K562 (cell line): ENCODE measurements around the gene KDM2B. TPM values are rescaled to one million over a fixed set of nuclear protein-coding genes. Genes with fewer than 3 reads are reported as not detected.

Experiments used
- BDP1 ChIP-seq: IDR thresholded peaks from 3 replicates; pipeline ENCODE4 v1.6.1; 2011; ENCODE audit not compliant: insufficient read length, insufficient read depth
- CREB1 ChIP-seq, 2 experiments: sonication (generic) in 1 of 2; formaldehyde crosslinking in 1 of 2; IDR thresholded peaks; 2 replicates each; pipeline versions ENCODE4 v1.6.1 to v1.8.0; 2012 to 2022; ENCODE audit warnings: inconsistent platforms in 1 of 2, mild to moderate bottlenecking in 1 of 2, missing genetic modification reagents in 1 of 2, moderate library complexity in 1 of 2
- CREBBP ChIP-seq: IDR thresholded peaks from one replicate; pipeline ENCODE4 v1.6.1; 2012; ENCODE audit warnings: low read depth, mild to moderate bottlenecking, control low read depth, inconsistent platforms, low read length
- FOXA1 ChIP-seq: fragments of 450-650 bp; IDR thresholded peaks from 2 replicates; pipeline ENCODE4 v1.6.1; 2016; ENCODE audit warnings: mild to moderate bottlenecking, borderline replicate concordance
- HNRNPLL ChIP-seq: fragments of 200-400 bp; formaldehyde crosslinking; IDR thresholded peaks from 2 replicates; pipeline ENCODE4 v1.6.1; 2017; ENCODE audit warnings: low read length, low read depth, mild to moderate bottlenecking; ENCODE audit not compliant: poor library complexity, severe bottlenecking
- MTA2 ChIP-seq: fragments of 450-650 bp; IDR thresholded peaks from 2 replicates; pipeline ENCODE4 v1.6.1; 2016; ENCODE audit warnings: low read depth
- MTF1 ChIP-seq: fragments of 250-450 bp; sonication (Bioruptor Pico); IDR thresholded peaks from 2 replicates; pipeline ENCODE4 v1.9.0; 2021; ENCODE audit warnings: moderate library complexity, mild to moderate bottlenecking, inconsistent platforms, borderline replicate concordance
- NCOA4 ChIP-seq: fragments of 450-650 bp; IDR thresholded peaks from 2 replicates; pipeline ENCODE4 v1.6.1; 2018; ENCODE audit warnings: mild to moderate bottlenecking; ENCODE audit not compliant: partially characterized antibody
- NR3C1 ChIP-seq: sonication (generic); formaldehyde crosslinking; IDR thresholded peaks from 2 replicates; pipeline ENCODE4 v1.8.1; 2022; ENCODE audit warnings: missing genetic modification reagents
- PKNOX1 ChIP-seq: fragments of 450-650 bp; IDR thresholded peaks from 2 replicates; pipeline ENCODE4 v1.6.1; 2016
- SNRNP70 ChIP-seq: fragments of 200-400 bp; formaldehyde crosslinking; optimal IDR thresholded peaks from 2 replicates; pipeline ENCODE3; 2017; ENCODE audit warnings: low read depth, low read length
- UBTF ChIP-seq, 2 experiments: IDR thresholded peaks; 2 replicates each; pipeline ENCODE4 v1.6.1; 2012; ENCODE audit warnings: improper control_type of control experiment in 2 of 2, low read depth in 2 of 2, low read length in 2 of 2, borderline replicate concordance in 1 of 2
- ZNF778 ChIP-seq: fragments of 450-650 bp; formaldehyde crosslinking; IDR thresholded peaks from 2 replicates; pipeline ENCODE4 v1.4.0; 2020; ENCODE audit warnings: mild to moderate bottlenecking, moderate library complexity
- ZNF785 ChIP-seq: fragments of 250-450 bp; sonication (Bioruptor Pico); IDR thresholded peaks from 2 replicates; pipeline ENCODE4 v1.4.0; 2020; ENCODE audit warnings: mild to moderate bottlenecking
- polyA plus RNA-seq, 8 experiments: library from polyadenylated mRNA; depleted of rRNA in 4 of 8; stranded (reverse) in 5 of 8; unstranded in 3 of 8; fragments of >200 nt; fragmentation: Nextera tagmentation in 2 of 8; fragmentation: Illumina TruSeq in 1 of 8; extraction: Ambion mirVana in 2 of 8; extraction: Trizol in 1 of 8; gene quantifications; 2 replicates each; pipeline versions ENCODE4 v1.2.1 to v1.2.3, GENCODE V29; 2011 to 2014; ENCODE audit warnings: inconsistent platforms in 1 of 8, missing spikeins in 1 of 8
- total RNA-seq, 7 experiments: library from RNA; depleted of rRNA in 6 of 7; stranded (reverse); fragments of >200 nt in 6 of 7; fragmentation: Illumina TruSeq in 2 of 7; extraction: Trizol in 2 of 7; gene quantifications; 2 replicates each; pipeline versions ENCODE4 v1.2.1 to v1.2.3, GENCODE V29; 2011 to 2021; ENCODE audit warnings: low replicate concordance in 1 of 7
- TF ChIP-seq, protein P1 (sequence below), 3 experiments: fragments of 200-800 bp in 1 of 3; sonication (Bioruptor generic) in 1 of 3; sonication (generic) in 1 of 3; formaldehyde crosslinking in 1 of 3; IDR thresholded peaks; 2 replicates each; pipeline versions ENCODE4 v1.6.1 to v1.8.0; 2016 to 2022; ENCODE audit warnings: mild to moderate bottlenecking in 2 of 3, missing compliant biosample characterization in 2 of 3, missing genetic modification characterization in 2 of 3, missing genetic modification reagents in 1 of 3
- TF ChIP-seq, protein P2 (sequence below): sonication (generic); formaldehyde crosslinking; IDR thresholded peaks from 2 replicates; pipeline ENCODE4 v1.8.1; 2023; ENCODE audit warnings: mild to moderate bottlenecking, missing genetic modification reagents

KDM2B gene
- total and polyA plus RNA-seq, 9 of the 15 experiments (the other 6 are each of a cell fraction or from before 2014, with no cell fraction given) = 7.4 to 50.5 (median 22.5) TPM

GRCh38 chr12:121400332-121401139 lies 180.3 kb downstream of the KDM2B start (continued):
- TF ChIP-seq, protein P1, sequence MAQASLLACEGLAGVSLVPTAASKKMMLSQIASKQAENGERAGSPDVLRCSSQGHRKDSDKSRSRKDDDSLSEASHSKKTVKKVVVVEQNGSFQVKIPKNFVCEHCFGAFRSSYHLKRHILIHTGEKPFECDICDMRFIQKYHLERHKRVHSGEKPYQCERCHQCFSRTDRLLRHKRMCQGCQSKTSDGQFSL (CRISPR knock-in tag; IDR thresholded peaks at IDR 0.05) = peak; percentile 4; the same call in 1 of the 2 replicates
- TF ChIP-seq, protein P1 (tag; IDR thresholded peaks at IDR 0.05) = no peak
- TF ChIP-seq FOXA1 (no peak), NCOA4 (no peak), PKNOX1 (no peak), CREB1 (IDR thresholded peaks at IDR 0.05) (no peak), CREB1 (CRISPR knock-in tag; IDR thresholded peaks at IDR 0.05) (no peak), ZNF778 (CRISPR knock-in tag) (no peak), BDP1 (no peak), NR3C1 (no peak), HNRNPLL (no peak), CREBBP (no peak), MTF1 (CRISPR knock-in tag) (no peak), MTA2 (no peak), ZNF785 (CRISPR knock-in tag) (no peak), SNRNP70 (no peak), UBTF (IDR thresholded peaks at IDR 0.05; ENCODE audit: borderline replicate concordance in 1 of 2, low read depth in 2 of 2, low read length in 2 of 2) (peak; percentile 53 to 90; a peak in 2 of 4 replicates)
- TF ChIP-seq, protein P2, sequence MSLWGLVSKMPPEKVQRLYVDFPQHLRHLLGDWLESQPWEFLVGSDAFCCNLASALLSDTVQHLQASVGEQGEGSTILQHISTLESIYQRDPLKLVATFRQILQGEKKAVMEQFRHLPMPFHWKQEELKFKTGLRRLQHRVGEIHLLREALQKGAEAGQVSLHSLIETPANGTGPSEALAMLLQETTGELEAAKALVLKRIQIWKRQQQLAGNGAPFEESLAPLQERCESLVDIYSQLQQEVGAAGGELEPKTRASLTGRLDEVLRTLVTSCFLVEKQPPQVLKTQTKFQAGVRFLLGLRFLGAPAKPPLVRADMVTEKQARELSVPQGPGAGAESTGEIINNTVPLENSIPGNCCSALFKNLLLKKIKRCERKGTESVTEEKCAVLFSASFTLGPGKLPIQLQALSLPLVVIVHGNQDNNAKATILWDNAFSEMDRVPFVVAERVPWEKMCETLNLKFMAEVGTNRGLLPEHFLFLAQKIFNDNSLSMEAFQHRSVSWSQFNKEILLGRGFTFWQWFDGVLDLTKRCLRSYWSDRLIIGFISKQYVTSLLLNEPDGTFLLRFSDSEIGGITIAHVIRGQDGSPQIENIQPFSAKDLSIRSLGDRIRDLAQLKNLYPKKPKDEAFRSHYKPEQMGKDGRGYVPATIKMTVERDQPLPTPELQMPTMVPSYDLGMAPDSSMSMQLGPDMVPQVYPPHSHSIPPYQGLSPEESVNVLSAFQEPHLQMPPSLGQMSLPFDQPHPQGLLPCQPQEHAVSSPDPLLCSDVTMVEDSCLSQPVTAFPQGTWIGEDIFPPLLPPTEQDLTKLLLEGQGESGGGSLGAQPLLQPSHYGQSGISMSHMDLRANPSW (CRISPR knock-in tag) = 0 out of 2 replicates have a peak, but pooled peaks have one; percentile 9
